UCSD-AML1 (cell line): Measurements from ENCODE around the gene ANGEL1.

Experiments
- DNase-seq: peaks from one replicate; lab custom pipeline; 2025; ENCODE audit not compliant: unreplicated experiment; lab: John Stamatoyannopoulos, UW

ANGEL1 gene

GRCh38 chr14:76826122-76826521 lies 13.4 kb upstream of the ANGEL1 start, which contains the start of gene LRRC74A:
TSS of gene LRRC74A (plus strand) at chr14:76826408. CDS start at chr14:76826698, 290 bp downstream.
- no peak for DNase-seq

GRCh38 chr14:76820700-76821099 lies 8.0 kb upstream of the ANGEL1 start:
- no peak for DNase-seq

DNA sequence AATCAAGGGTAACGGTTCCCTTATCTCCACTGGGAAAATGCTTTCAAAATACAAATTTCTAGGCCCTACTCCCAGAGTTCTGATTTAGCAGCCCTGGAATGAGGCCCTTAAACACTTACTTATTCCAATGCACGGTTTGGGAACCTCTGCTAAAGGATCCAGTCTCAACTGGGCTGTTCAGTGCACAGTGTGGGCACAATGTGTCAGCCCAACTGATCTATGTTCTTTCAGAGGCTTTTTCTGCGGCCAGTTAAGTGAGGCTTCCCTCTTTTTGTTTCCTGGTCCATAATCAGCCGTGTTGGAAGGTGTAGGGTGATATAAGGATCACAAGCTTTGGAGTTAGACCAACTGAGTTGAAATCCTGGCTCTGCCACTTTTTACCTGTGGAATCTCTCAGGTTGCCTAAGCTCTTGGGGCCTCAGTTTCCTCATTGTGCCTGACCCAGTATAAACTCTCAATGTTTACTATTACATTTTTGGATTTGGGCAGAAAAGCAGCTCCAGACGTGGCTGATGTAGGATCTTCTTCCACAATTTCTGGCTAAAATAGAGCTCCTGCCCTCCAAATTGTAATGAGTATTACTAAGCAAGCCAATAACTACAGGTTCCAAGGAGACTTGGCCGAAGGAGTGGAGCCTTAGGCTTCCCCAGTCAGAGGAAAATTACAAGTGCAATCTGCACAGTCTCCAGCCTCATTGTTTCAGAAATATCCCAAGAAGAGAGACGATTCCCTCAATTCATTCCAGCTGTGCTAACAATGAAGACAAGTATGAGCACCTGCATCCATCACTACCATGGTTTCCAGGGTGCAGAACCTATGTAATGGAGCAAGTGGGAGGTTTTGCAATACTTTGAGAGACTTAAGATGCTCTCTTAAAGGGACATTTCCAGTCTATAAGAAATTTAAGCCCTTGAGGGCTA lies 2.3 kb upstream of the ANGEL1 start:
- no peak for DNase-seq

- DNase-seq, result no peak
Observed at GRCh38 chr14:76812093-76812421, 625 bp downstream of the ANGEL1 start.

GRCh38 chr14:76811561-76811960 lies 1.1 kb downstream of the ANGEL1 start:
- no peak for DNase-seq

GRCh38 chr14:76810953-76811400 lies 1.7 kb downstream of the ANGEL1 start:
- no peak for DNase-seq

DNA sequence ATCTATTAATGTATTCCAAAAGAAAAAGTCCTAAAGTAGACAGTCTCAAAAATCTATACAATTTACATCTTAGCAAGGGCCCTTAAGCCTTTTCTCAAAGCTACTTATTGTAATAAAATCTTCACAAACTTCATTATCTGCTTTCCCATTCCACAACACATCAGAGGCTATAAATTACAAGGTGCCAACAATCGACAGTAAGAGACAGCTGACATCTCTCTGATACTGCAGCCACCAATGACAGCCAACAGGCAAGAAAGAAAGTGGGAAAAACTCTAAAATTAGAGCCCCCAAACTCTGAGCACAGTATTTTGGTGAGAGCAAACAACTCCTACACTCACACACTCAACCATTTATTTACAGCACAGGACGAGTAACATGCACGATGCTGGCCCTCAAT lies 2.2 kb downstream of the ANGEL1 start:
- DNase-seq, result no peak

DNA sequence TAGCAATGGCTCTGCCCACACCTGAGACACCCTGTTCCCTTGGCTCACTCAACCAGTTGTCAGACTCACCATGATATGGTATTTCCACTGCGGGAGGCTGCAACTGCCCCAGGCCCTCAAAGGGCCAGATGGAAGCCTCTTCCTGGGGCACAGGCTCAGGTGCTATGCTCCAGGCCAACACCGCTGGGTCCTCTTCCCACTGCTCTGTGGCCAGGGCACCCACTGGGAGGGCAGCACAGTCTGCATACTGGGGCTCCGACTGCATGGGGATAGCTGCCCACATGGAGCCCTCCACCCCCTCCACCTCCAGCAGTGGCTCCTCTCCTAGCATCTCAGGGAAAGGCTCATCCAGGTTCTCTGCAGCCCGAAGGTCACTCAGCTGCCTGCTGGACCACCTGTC lies 3.7 kb downstream of the ANGEL1 start:
- no peak for DNase-seq

- DNase-seq, result no peak
Observed at GRCh38 chr14:76808011-76808410, 4.7 kb downstream of the ANGEL1 start.

- no peak for DNase-seq
Observed at GRCh38 chr14:76806446-76806845, 6.2 kb downstream of the ANGEL1 start.

DNA sequence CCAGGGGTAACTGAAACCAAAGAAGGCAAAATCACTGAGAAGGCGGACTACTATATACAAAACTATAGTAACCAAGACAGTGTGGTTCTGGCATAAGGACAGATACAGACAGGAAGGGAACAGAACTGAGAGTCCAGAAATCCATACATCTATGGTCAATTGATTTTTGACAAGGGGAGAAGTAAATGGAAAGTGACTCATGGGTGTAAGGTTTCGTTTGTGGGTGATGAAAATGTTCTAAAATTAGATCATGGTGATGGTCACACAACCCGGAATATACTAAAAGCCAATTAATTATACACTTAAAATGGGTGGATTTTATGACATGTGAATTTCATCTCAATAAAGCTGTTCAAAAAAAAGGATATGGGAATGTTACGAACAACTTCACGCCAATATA lies 18.7 kb downstream of the ANGEL1 start:
- no peak for DNase-seq

DNA sequence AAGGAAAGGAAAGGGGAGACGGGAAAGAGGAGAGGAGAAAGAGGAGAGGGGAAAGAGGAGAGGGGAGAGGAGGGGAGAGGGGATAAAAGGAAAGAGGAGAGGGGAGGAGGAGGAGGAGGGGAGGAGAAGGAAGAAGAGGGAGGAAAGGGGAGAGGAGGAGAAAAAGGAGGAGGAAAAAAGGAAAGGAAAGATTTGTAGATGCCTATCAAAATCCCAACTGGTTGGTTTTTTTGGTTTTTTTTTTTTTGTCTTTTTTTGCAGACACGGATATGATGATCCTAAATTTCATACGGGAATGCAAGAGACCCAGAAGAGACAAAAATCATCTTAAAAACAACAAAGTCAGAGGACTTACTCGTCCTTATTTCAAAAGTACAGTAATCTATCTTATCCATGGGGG lies 19.4 kb downstream of the ANGEL1 start:
- DNase-seq, result no peak

DNA sequence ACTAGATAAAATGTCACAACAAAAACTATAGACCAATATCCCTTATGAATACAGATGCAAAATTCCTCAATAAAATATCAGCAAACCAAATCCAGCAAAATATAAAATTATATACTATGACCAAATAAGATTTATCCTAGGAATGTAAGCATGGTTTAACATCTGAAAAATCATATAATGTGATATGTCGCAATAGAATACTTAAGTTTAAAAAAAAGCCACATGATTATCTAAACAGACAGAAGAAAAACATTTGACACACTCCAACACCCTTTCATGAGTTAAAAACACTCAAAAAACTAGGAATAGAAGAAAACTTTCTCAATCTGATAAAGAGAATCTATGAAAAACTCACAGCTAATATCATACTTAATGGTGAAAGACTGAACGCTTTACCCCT lies 20.3 kb downstream of the ANGEL1 start:
- no peak for DNase-seq

DNA sequence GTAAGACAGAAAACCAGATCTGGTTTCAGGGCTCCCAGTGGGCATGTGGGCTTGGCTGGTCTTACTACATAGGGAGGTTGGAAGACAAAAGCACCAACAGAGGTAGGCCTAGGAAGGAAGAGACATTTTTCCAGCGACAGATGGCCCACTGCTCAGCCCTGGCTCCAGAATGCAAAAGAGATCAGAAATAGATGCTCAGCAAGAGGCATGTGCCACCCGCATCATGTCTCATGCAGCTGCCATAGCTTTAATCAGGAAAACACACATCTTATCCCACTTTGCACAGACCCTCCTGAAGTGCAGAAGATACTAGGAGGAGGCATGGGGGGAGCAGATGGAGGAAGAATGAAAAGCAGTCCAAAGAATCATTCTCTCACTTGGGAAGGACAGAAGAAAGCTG lies 26.1 kb downstream of the ANGEL1 start:
- no peak for DNase-seq

- DNase-seq, result peak; percentile 87
Observed at GRCh38 chr14:76784881-76785280, 27.8 kb downstream of the ANGEL1 start.

- no peak for DNase-seq
Observed at GRCh38 chr14:76784266-76784874, 28.3 kb downstream of the ANGEL1 start.

DNA sequence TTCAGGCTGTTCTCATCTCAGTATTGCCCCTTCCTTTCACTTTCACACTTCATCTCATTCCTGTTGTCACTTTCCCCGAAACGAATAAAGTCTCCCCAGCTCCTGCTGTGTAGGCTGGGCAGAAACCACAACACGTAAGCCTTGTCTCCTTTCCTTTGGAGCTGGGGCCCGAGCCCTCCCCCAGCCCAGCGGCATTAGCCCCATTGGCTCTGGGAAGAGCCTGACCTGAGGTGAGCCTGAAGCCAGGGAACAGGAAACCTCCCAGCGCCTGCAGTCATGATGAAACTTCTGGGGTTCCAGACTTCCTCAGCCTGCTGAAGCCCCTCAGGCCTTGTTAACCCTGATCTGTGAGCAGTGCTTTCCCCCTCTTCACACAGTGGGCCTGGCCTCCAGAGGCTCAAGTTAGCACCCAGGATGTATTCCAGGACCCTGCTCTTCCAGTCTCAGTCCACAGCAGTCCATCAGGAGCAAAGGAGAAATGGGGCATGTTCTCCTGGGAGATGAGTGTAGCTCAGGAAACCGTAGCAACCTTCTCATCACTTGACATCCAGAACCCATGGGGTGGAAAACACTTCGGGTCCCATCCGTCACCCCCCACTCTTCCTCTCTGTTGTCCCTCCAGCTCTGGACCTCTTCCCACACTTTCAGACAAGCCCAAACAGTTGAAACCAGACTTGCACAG lies 29.7 kb downstream of the ANGEL1 start:
- peak; percentile 76 for DNase-seq

DNA sequence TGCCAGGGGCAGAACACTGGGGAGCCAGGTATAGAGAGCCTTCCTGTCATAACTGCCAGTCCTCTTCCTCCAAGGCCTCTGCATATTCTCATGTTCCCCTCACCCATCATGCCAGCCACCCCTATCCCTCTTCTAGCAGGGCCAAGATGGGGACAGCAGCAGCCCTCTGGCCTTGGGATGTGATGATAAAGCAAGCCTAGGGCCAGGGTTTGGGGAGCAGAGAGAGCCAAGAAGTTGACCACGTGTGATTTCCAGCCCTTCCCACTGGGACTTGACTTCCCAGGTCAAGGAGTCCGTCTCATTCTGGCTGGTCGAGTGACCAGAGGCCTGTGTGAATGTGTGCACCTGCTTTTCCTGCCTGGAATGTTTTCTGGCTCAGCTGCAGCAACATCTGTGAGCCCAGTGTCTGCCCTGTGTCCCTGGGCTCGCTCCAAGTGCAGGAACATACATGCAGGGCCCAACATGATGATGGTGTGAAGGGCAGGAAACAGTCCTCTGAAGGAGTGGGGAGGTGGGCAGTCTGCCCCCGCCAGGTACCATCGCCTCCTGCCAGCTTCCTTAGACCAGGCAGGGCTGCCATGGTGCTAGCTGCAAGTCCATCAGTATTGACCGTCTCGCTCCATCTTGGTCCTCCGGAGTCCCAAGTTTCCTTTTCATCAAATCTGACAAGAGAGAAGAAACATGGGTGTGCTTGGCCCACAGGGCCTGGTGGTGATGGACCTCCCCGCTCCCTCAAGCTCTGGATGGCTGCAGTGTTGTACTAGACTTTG lies 30.4 kb downstream of the ANGEL1 start:
- no peak for DNase-seq

DNA sequence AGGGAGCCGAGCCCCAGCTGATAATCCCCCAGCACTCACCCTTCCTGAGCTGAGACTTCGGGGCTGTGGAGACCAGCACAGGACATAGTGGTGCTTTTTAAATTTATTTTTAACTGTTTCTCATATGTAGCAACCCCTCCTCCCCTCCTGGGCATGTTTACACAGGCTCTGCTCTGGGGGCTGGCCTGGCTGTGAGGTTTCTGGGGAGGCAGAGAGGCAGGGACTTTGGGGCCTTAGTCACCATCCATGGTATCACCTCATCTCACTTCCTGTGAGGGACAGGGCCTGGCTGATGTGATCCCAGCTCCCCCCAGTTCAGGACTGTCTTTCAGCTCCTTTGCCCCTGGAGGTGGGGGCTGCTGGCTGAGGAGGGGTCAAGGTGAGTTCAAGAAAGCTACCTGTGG lies 31.0 kb downstream of the ANGEL1 start:
- DNase-seq, result peak; percentile 41

DNA sequence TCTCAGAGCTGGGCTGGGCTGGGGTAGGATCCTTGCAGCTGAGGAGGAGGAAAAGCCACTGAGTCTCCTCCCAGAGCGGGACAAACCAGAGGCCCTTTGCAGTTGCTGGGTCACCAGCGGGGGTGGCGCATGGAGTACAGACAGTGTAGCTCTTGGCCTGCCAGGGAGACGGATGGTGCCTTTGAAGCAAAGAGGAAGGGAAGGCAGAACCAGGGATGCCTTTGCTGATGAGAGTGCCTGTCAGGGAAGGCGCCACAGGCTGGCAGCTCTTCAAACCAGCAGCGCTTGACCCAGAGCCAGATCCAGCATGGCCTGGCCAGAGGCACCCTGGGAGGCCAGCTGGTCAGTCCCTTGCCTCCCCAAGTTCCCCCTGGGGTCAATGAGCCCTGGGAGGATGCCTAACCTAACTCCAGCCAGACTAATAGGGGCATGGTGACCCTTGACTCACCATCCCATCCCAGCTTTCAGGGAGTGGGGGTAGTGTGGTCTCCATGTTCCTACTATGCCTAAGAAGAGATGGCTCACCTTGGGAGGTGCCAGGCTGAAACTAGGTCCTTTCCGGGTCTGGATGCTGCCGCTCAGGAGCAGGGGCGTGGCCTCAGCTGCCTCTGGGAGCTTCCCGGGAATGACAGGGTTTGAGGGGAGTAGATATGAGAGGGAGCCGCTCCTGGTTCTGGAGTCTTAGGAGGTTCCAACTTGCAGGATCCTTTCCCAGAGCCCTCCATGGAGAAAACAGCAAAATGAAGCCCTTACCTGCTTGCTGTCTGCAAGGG lies 31.6 kb downstream of the ANGEL1 start:
- DNase-seq, result no peak
